ENCODE results near the gene APBB1.

GRCh38 chr11:6405052-6405667 lies 13.7 kb downstream of the APBB1 start:
- TF ChIP-seq CTCF (IDR thresholded peaks at IDR 0.05) (no peak), POLR2AphosphoS5 (IDR thresholded peaks at IDR 0.05) (no peak), POLR2A (IDR thresholded peaks at IDR 0.05) (no peak), EP300 (IDR thresholded peaks at IDR 0.05) (no peak)

Data from sigmoid colon (tissue), 4 donors.